HEK293 (cell line): ENCODE results near the gene FADS3.

Source experiments
- CTCF ChIA-PET: fragments of 350-600 bp; formaldehyde crosslinking; extraction: SDS; loops from one replicate; lab custom pipeline; 2021; ENCODE audit warnings: antibody characterized with exemption; lab: Yijun Ruan, JAX
- POLR2A ChIA-PET: fragments of 300-600 bp; formaldehyde crosslinking; extraction: SDS; loops from one replicate; lab custom pipeline; 2020; ENCODE audit warnings: antibody characterized with exemption, inconsistent platforms; lab: Yijun Ruan, JAX
- H3K27ac ChIP-seq: fragments of 200-500 bp; sonication (Bioruptor generic); 2 replicates; pipeline ENCODE4 v1.5.1; 2014; ENCODE audit warnings: low read depth, low read length, control low read depth, inconsistent platforms; ENCODE audit errors: extremely low read depth
- H3K36me3 ChIP-seq, 2 experiments: fragments of 200-500 bp in 1 of 2; sonication (Bioruptor generic) in 1 of 2; 1 replicate in 1 of 2; 2 replicates in 1 of 2; pipeline ENCODE4 v1.5.1; 2014 to 2017; ENCODE audit warnings: inconsistent platforms in 2 of 2, low read length in 2 of 2; ENCODE audit not compliant: control insufficient read depth in 2 of 2, insufficient read depth in 1 of 2
- H3K4me1 ChIP-seq: fragments of 200-500 bp; sonication (Bioruptor generic); 2 replicates; pipeline ENCODE4 v1.5.1; 2014; ENCODE audit warnings: mild to moderate bottlenecking, low read length, inconsistent platforms; ENCODE audit not compliant: control insufficient read depth, insufficient read depth
- H3K4me3 ChIP-seq: 2 replicates; pipeline ENCODE4 v1.5.1; 2011; ENCODE audit warnings: low read depth, mild to moderate bottlenecking, control low read depth, low read length, moderate library complexity
- H3K9me3 ChIP-seq: fragments of 200-500 bp; sonication (Bioruptor generic); 2 replicates; pipeline ENCODE4 v1.5.1; 2014; ENCODE audit warnings: low read depth, low read length, inconsistent platforms; ENCODE audit not compliant: control insufficient read depth, insufficient read depth
- GLI2 ChIP-seq: fragments of 450-650 bp; formaldehyde crosslinking; IDR thresholded peaks from 2 replicates; pipeline ENCODE4; 2017; ENCODE audit warnings: missing biosample characterization, missing genetic modification characterization, low read depth, borderline replicate concordance
- GLIS1 ChIP-seq: fragments of 450-650 bp; formaldehyde crosslinking; IDR thresholded peaks from 2 replicates; pipeline ENCODE4 v1.5.1; 2016; ENCODE audit warnings: missing biosample characterization, missing genetic modification characterization
- MEIS1 ChIP-seq: sonication (generic); formaldehyde crosslinking; IDR thresholded peaks from 2 replicates; pipeline ENCODE4 v1.8.1; 2022; ENCODE audit warnings: missing genetic modification reagents, mild to moderate bottlenecking, borderline replicate concordance
- REST ChIP-seq: fragments of 450-650 bp; formaldehyde crosslinking; IDR thresholded peaks from 2 replicates; pipeline ENCODE4 v1.5.1; 2016; ENCODE audit warnings: missing biosample characterization, missing genetic modification characterization
- ZBTB11 ChIP-seq: fragments of 450-650 bp; formaldehyde crosslinking; conservative IDR thresholded peaks from 2 replicates; pipeline ENCODE4 v1.5.1; 2016; ENCODE audit warnings: low read depth, missing biosample characterization, missing genetic modification characterization
- ZBTB21 ChIP-seq: fragments of 450-650 bp; formaldehyde crosslinking; IDR thresholded peaks from 2 replicates; pipeline ENCODE4 v1.5.1; 2017; ENCODE audit warnings: missing biosample characterization, missing genetic modification characterization
- ZNF138 ChIP-seq: fragments of 450-650 bp; formaldehyde crosslinking; IDR thresholded peaks from 2 replicates; pipeline ENCODE4 v1.5.1; 2016; ENCODE audit warnings: missing biosample characterization, missing genetic modification characterization, borderline replicate concordance
- ZNF2 ChIP-seq: fragments of 450-650 bp; formaldehyde crosslinking; IDR thresholded peaks from 2 replicates; pipeline ENCODE4 v1.5.1; 2016; ENCODE audit warnings: missing biosample characterization, missing genetic modification characterization
- ZNF513 ChIP-seq: fragments of 450-650 bp; IDR thresholded peaks from 2 replicates; pipeline ENCODE4 v1.5.1; 2018; ENCODE audit warnings: missing biosample characterization, missing genetic modification characterization
- ZNF664 ChIP-seq: fragments of 450-650 bp; formaldehyde crosslinking; IDR thresholded peaks from 2 replicates; pipeline ENCODE4 v1.5.1; 2016; ENCODE audit warnings: missing biosample characterization, missing genetic modification characterization
- ZNF677 ChIP-seq: fragments of 450-650 bp; IDR thresholded peaks from 2 replicates; pipeline ENCODE4 v1.5.0; 2018; ENCODE audit warnings: missing biosample characterization, mild to moderate bottlenecking, missing genetic modification characterization, moderate library complexity

FADS3 gene

GRCh38 chr11:61908730-61909316 lies 17.5 kb upstream of the FADS3 start (continued):
- TF ChIP-seq ZNF513 (tag by site-specific recombination), result no peak
- TF ChIP-seq, all 188 proteins: peak for 0

DNA sequence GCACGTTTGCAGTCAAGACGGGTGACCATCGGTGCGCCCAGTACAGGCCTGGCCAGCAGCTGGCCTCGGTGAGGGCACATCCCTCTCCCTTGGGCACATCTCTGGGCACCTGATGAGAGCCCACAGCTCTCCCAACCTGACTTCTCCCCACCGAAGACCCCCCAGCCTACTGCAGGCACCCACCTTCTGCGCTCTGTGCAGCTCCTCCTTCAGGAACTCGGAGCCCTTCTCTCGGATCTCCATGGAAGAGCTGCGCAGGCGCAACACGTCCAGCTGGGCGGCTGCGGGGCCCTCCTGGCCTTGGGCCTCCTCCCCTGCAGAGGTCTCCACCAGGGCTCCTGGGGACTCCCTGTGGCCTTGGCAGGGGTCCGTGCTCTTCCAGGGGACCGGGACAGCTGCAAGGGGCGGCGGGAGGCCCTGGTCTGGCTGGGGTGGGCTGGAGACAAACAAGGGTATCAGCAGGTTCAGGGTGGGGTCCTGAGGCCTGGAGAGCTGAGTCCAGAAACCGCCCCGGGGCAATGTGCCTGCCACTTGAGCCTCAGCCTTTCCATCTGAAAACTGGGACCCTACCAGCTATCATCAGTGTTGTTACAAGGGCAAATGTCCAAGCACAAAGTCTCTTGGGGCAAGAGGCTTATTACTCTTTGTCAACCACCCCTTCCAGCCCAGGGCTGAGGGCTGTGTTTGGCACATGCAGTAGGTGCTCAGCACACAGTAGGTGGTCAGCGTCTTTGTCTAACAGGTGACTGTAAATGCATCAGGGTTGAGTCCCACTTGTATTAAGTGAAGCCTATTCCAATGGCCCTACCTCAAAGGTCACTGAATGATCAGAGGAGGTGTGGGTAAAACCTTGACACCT lies 16.8 kb upstream of the FADS3 start:
- H3K4me1 ChIP-seq, result no peaks in the 10 kb centered on the region
- TF ChIP-seq GLIS1 (tag by site-specific recombination), result 0 out of 2 replicates have a peak, but pooled peaks have one; percentile 9
- no peak for TF ChIP-seq REST
- ChIA-PET CTCF (interaction anchor here (0.6 to 3.9 kb wide), 4 partner anchors 9 to 174 kb away, joined by 3 to 59 read pairs (median 4); no protein-coding TSS in a partner anchor), POLR2A (interaction anchor here (0.6 kb wide), 2 partner anchors 63 to 236 kb away, joined by 4 read pairs; no protein-coding TSS in a partner anchor)
- no peak overlapping the region for H3K4me3 ChIP-seq
- peaks cover 0 to 6% of the 10 kb centered on the region in 2 experiments; a peak in 1 of 3 replicates for H3K36me3 ChIP-seq
- no peaks in the 10 kb centered on the region for H3K9me3 ChIP-seq
- H3K27ac ChIP-seq, result no peak overlapping the region

DNA sequence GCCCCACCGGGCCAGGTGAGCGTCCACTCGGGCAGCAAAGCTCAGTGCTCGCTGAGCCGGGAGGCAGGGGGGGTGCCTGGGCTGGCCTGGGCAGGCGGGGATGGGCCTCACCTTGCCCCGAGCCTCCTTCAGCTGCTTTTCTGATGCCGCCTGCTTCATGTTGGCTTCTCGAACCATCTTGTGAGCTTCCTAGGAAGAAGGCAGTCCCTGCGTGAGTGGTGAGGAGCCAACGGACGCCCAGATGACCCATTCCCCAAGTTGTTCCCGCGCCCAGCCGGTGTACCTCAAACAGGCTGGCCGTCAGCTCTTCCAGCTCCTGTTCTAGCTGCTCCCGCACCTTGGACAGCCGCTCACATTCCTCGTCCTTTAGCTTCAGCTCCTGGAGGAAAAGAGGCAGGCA lies 15.9 kb upstream of the FADS3 start:
- TF ChIP-seq ZNF664 (tag by site-specific recombination) (no peak), GLI2 (tag by site-specific recombination) (no peak), REST (peak; percentile 60)
- ChIA-PET POLR2A (interaction anchor here (0.6 kb wide), 1 partner anchor 237 kb away, joined by 4 read pairs; no protein-coding TSS in a partner anchor), CTCF (interaction anchor here (1.1 to 3.9 kb wide), 4 partner anchors 7 to 175 kb away, joined by 3 to 59 read pairs (median 4); no protein-coding TSS in a partner anchor)
- Histone ChIP-seq H3K27ac (no peak overlapping the region), H3K9me3 (no peaks in the 10 kb centered on the region), H3K4me3 (no peak overlapping the region), H3K36me3 (peaks cover 0 to 6% of the 10 kb centered on the region in 2 experiments; a peak in 1 of 3 replicates), H3K4me1 (no peaks in the 10 kb centered on the region)

DNA sequence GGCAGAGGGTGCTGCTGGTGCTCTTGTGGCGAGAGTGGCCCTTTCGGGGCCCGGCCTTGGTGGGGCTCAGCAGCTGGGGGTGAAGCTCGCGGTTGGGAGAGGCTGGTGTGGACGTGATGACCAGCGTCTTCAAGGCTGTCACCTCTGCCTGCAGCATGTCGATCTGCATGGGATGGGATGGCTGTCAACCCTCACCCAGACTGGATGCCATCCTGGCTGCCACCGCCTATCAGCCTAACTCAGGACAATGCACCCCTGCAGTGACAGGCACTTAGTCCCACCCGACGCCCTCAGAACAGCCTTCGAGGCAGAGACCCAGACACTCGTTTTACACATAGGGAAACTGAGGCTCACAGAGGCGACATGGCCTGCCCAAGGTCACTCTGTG lies 15.2 kb upstream of the FADS3 start:
- CTCF ChIA-PET, result interaction anchor here (1.3 kb wide), 1 partner anchor 8 kb away, joined by 4 read pairs; no protein-coding TSS in a partner anchor
- TF ChIP-seq MEIS1 (CRISPR knock-in tag) (no peak), ZNF138 (tag by site-specific recombination) (no peak), ZNF2 (tag by site-specific recombination) (no peak), ZBTB21 (tag by site-specific recombination) (no peak), ZBTB11 (tag by site-specific recombination) (no peak), ZNF677 (no peak)

More for the DNA sequence above, 15.2 kb upstream of the FADS3 start:
- no peak overlapping the region for H3K4me3 ChIP-seq
- H3K9me3 ChIP-seq, result no peaks in the 10 kb centered on the region
- no peak overlapping the region for H3K27ac ChIP-seq
- no peaks in the 10 kb centered on the region for H3K4me1 ChIP-seq
- POLR2A ChIA-PET, result no interaction called here
- peaks cover 0 to 6% of the 10 kb centered on the region in 2 experiments; a peak in 1 of 3 replicates for H3K36me3 ChIP-seq
